Thymus (tissue), 11 donors: ENCODE measurements around the gene RABGAP1L. TPM values are rescaled to one million over a fixed set of nuclear protein-coding genes. Genes with fewer than 3 reads are reported as not detected.
"Not testable (repeated sequence)": the region's sequence is repeated elsewhere in the genome, so short reads cannot be mapped to it uniquely, and the experiment has no call there.

Experiments
- DNase-seq, 9 donors: peaks; one replicate each; pipeline ENCODE4 v3.0.0-alpha.2; 2013; ENCODE audit warnings: low spot score in 9 of 9, low read depth in 6 of 9, missing footprints in 1 of 9
- H3K27ac ChIP-seq, 2 donors: one replicate each; pipeline ENCODE4 v1.5.1; 2013; ENCODE audit warnings: control low read depth in 1 of 2, low read depth in 1 of 2, low read length in 1 of 2, mild to moderate bottlenecking in 1 of 2, moderate library complexity in 1 of 2
- H3K27me3 ChIP-seq, 2 donors: one replicate each; pipeline ENCODE4 v1.5.1; 2013; ENCODE audit warnings: low read length in 1 of 2; ENCODE audit not compliant: control insufficient read depth in 2 of 2, insufficient read depth in 1 of 2
- H3K36me3 ChIP-seq, 2 donors: one replicate each; pipeline ENCODE4 v1.5.1; 2013; ENCODE audit warnings: low read length in 1 of 2, mild to moderate bottlenecking in 1 of 2, moderate library complexity in 1 of 2; ENCODE audit not compliant: control insufficient read depth in 2 of 2, insufficient read depth in 2 of 2
- H3K4me1 ChIP-seq, 2 donors: one replicate each; pipeline ENCODE4 v1.5.1; 2013; ENCODE audit warnings: low read length in 2 of 2; ENCODE audit not compliant: control insufficient read depth in 2 of 2, insufficient read depth in 2 of 2
- H3K4me3 ChIP-seq, 2 donors: one replicate each; pipeline ENCODE4 v1.5.1; 2013; ENCODE audit warnings: low read length in 2 of 2, control low read depth in 1 of 2, mild to moderate bottlenecking in 1 of 2
- H3K9me3 ChIP-seq, 2 donors: one replicate each; pipeline ENCODE4 v1.5.1; 2013; ENCODE audit warnings: low read length in 1 of 2, mild to moderate bottlenecking in 1 of 2; ENCODE audit not compliant: control insufficient read depth in 2 of 2, insufficient read depth in 1 of 2
- WGBS: extraction: QIAGEN DNeasy Blood & Tissue Kit; methylation state at CpG from one replicate; pipeline ENCODE4 v1.1.7; 2013; 5-methylcytosine and 5-hydroxymethylcytosine counted together
- polyA plus RNA-seq: library from polyadenylated mRNA; stranded (reverse); fragments of 200-250 nt; gene quantifications from one replicate; pipeline ENCODE4 v1.2.3, GENCODE V29; 2013
- total RNA-seq: library from RNA; stranded (reverse); fragments of 120-200 nt; gene quantifications from one replicate; pipeline ENCODE4 v1.2.4, GENCODE V29; 2013
- donor health status: healthy.

The RABGAP1L gene
- total and polyA plus RNA-seq, 2 donors, result 30.6 to 37.4 TPM

- H3K27me3 ChIP-seq, result no peaks in the 10 kb centered on the region
These were observed 35.5 kb upstream of the RABGAP1L start for GRCh38 chr1:174123843-174124242.

GRCh38 chr1:174127176-174127575, 32.1 kb upstream of the RABGAP1L start:
- 97% methylated on average over 1 of the region's 1 CpG for WGBS
- not testable (repeated sequence) for DNase-seq, H3K27me3 ChIP-seq, H3K36me3 ChIP-seq, H3K9me3 ChIP-seq, H3K4me3 ChIP-seq, H3K4me1 ChIP-seq, H3K27ac ChIP-seq

More at GRCh38 chr1:174123843-174124242, 35.5 kb upstream of the RABGAP1L start:
- Histone ChIP-seq H3K4me3 (no peak overlapping the region), H3K36me3 (no peaks in the 10 kb centered on the region), H3K4me1 (no peaks in the 10 kb centered on the region), H3K9me3 (no peaks in the 10 kb centered on the region), H3K27ac (no peak overlapping the region)
- no peak for DNase-seq

- H3K27me3 ChIP-seq, result no peaks in the 10 kb centered on the region
- H3K27ac ChIP-seq, result no peak overlapping the region
- no peak for DNase-seq
- no peaks in the 10 kb centered on the region for H3K9me3 ChIP-seq
- H3K36me3 ChIP-seq, result no peaks in the 10 kb centered on the region
- no peaks in the 10 kb centered on the region for H3K4me1 ChIP-seq
- no peak overlapping the region for H3K4me3 ChIP-seq
- 91% methylated on average over 6 of the region's 6 CpGs for WGBS
These were observed 28.2 kb upstream of the RABGAP1L start for GRCh38 chr1:174131032-174131638.

GRCh38 chr1:174134003-174134659, 25.2 kb upstream of the RABGAP1L start:
- no peaks in the 10 kb centered on the region for H3K9me3 ChIP-seq
- H3K4me3 ChIP-seq, result no peak overlapping the region
- no peaks in the 10 kb centered on the region for H3K4me1 ChIP-seq
- no peaks in the 10 kb centered on the region for H3K27me3 ChIP-seq
- H3K27ac ChIP-seq, result no peak overlapping the region
- DNase-seq, result no peak
- H3K36me3 ChIP-seq, result no peaks in the 10 kb centered on the region
- WGBS, result 98% methylated on average over 3 of the region's 3 CpGs

GRCh38 chr1:174135211-174135610, 24.1 kb upstream of the RABGAP1L start:
- no peak overlapping the region for H3K4me3 ChIP-seq
- WGBS, result 65% methylated on average over 2 of the region's 2 CpGs
- DNase-seq, result no peak
- H3K4me1 ChIP-seq, result no peaks in the 10 kb centered on the region
- no peak overlapping the region for H3K27ac ChIP-seq
- H3K27me3 ChIP-seq, result no peaks in the 10 kb centered on the region
- no peaks in the 10 kb centered on the region for H3K36me3 ChIP-seq
- H3K9me3 ChIP-seq, result no peaks in the 10 kb centered on the region

- Histone ChIP-seq H3K27me3 (no peaks in the 10 kb centered on the region), H3K4me1 (no peaks in the 10 kb centered on the region), H3K4me3 (no peak overlapping the region), H3K9me3 (no peaks in the 10 kb centered on the region), H3K27ac (no peak overlapping the region), H3K36me3 (no peaks in the 10 kb centered on the region)
- no peak for DNase-seq
- WGBS, result 90% methylated on average over 1 of the region's 1 CpG
These were observed 22.6 kb upstream of the RABGAP1L start for GRCh38 chr1:174136714-174137113.

- Histone ChIP-seq H3K4me1 (no peaks in the 10 kb centered on the region), H3K27ac (no peak overlapping the region), H3K4me3 (no peak overlapping the region), H3K27me3 (no peaks in the 10 kb centered on the region), H3K9me3 (no peaks in the 10 kb centered on the region), H3K36me3 (no peaks in the 10 kb centered on the region)
- 98% methylated on average over 5 of the region's 5 CpGs for WGBS
- no peak for DNase-seq
These were observed 16.5 kb upstream of the RABGAP1L start for GRCh38 chr1:174142836-174143235.

- not testable (repeated sequence) for H3K9me3 ChIP-seq, DNase-seq, H3K36me3 ChIP-seq, H3K27me3 ChIP-seq, H3K4me1 ChIP-seq, H3K27ac ChIP-seq, H3K4me3 ChIP-seq
- WGBS, result 87% methylated on average over 12 of the region's 12 CpGs
These were observed 15.5 kb upstream of the RABGAP1L start for GRCh38 chr1:174143727-174144396.

- H3K4me3 ChIP-seq, H3K9me3 ChIP-seq, H3K36me3 ChIP-seq, H3K4me1 ChIP-seq, DNase-seq, H3K27me3 ChIP-seq, H3K27ac ChIP-seq: not testable (repeated sequence)
- WGBS, result 97% methylated on average over 3 of the region's 3 CpGs
These were observed 14.9 kb upstream of the RABGAP1L start for GRCh38 chr1:174144397-174144783.
